HCT116 (cell line): ENCODE data around the gene THBD. TPM values are rescaled to one million over a fixed set of nuclear protein-coding genes. Genes with fewer than 3 reads are reported as not detected.
A peak's percentile ranks its signal among the peaks of the same experiment; 100 is the strongest.

Experiments
- ATAC-seq: fragments of 200-7000 bp; cut with Tn5 transposase; 2 replicates; pipeline ENCODE4 v1.9.1; 2020; ENCODE audit warnings: mild to moderate bottlenecking, moderate library complexity
- Bru-seq: library from RNA; stranded (reverse); fragments of 400-500 nt; gene quantifications from one replicate; lab custom pipeline; 2021; lab: Mats Ljungman, UMichigan
- BruChase-seq, 2 experiments: library from RNA; stranded (reverse); fragments of 400-500 nt; gene quantifications; one replicate each; lab custom pipeline; 2021; lab: Mats Ljungman, UMichigan
- BruUV-seq: library from RNA; stranded (reverse); fragments of 400-500 nt; replicated peaks from 2 replicates; lab custom pipeline; 2021; lab: Mats Ljungman, UMichigan
- CTCF ChIA-PET: fragments of 300-600 bp; sonication (Branson Sonifier 250); formaldehyde crosslinking; loops from one replicate; lab custom pipeline; 2021; ENCODE audit warnings: antibody characterized with exemption; lab: Charles Lee
- POLR2A ChIA-PET: fragments of 300-600, 350-600 bp; sonication (Branson Sonifier 250); formaldehyde crosslinking; loops from one replicate; lab custom pipeline; 2021; ENCODE audit warnings: antibody characterized with exemption; lab: Charles Lee
- RAD21 ChIA-PET, 2 experiments: fragments of 300-600 bp; sonication (Branson Sonifier 250); formaldehyde crosslinking; loops; one replicate each; lab custom pipeline; 2023; ENCODE audit warnings: low total read pairs in 2 of 2; ENCODE audit not compliant: uncharacterized antibody in 2 of 2, unreplicated experiment in 2 of 2, low non-redundant PET in 1 of 2; lab: Charles Lee
- DNase-seq: peaks from one replicate; pipeline ENCODE4 v3.0.0-alpha.2; 2010; ENCODE audit warnings: low read depth, low spot score
- H2AFZ ChIP-seq: fragments of 200-600 bp; shearing (Covaris generic), sonication (generic); 2 replicates; pipeline ENCODE4 v1.6.1; 2017; ENCODE audit warnings: low read depth, mixed run types, mixed read lengths, antibody characterized with exemption, low read length; ENCODE audit not compliant: poor library complexity, severe bottlenecking
- H3K27ac ChIP-seq: 2 replicates; pipeline ENCODE4 v1.5.1; 2012; ENCODE audit warnings: low read depth, low read length
- H3K27me3 ChIP-seq: fragments of 200-600 bp; sonication (generic); 2 replicates; pipeline ENCODE4 v1.6.1; 2016; ENCODE audit warnings: mixed run types, low read length, mixed read lengths; ENCODE audit not compliant: insufficient read depth
- H3K36me3 ChIP-seq, 2 experiments: fragments of 200-500 bp in 1 of 2; fragments of 200-600 bp in 1 of 2; sonication (Bioruptor generic) in 1 of 2; sonication (generic) in 1 of 2; 2 replicates each; pipeline versions ENCODE4 v1.5.1 to v1.6.1; 2014 to 2016; ENCODE audit warnings: low read length in 2 of 2, inconsistent platforms in 1 of 2, mixed read lengths in 1 of 2, mixed run types in 1 of 2; ENCODE audit not compliant: insufficient read depth in 2 of 2, control insufficient read depth in 1 of 2
- H3K4me1 ChIP-seq, 2 experiments: fragments of 200-600 bp in 1 of 2; sonication (generic) in 1 of 2; 2 replicates each; pipeline versions ENCODE4 v1.5.1 to v1.6.1; 2012 to 2017; ENCODE audit warnings: low read length in 2 of 2, inconsistent platforms in 1 of 2, mild to moderate bottlenecking in 1 of 2, mixed read lengths in 1 of 2, mixed run types in 1 of 2, moderate library complexity in 1 of 2; ENCODE audit not compliant: insufficient read depth in 2 of 2, control insufficient read depth in 1 of 2
- H3K4me2 ChIP-seq: fragments of 200-600 bp; sonication (generic); 2 replicates; pipeline ENCODE4 v1.6.1; 2017; ENCODE audit warnings: mixed run types, low read length, mixed read lengths
- H3K4me3 ChIP-seq, 2 experiments: fragments of 200-600 bp in 1 of 2; sonication (generic) in 1 of 2; replicated peaks in 1 of 2; 2 replicates each; pipeline ENCODE4 v1.5.1; 2011 to 2016; ENCODE audit warnings: low read length in 2 of 2, control low read depth in 1 of 2, low read depth in 1 of 2, mild to moderate bottlenecking in 1 of 2, mixed read lengths in 1 of 2, mixed run types in 1 of 2
- H3K79me2 ChIP-seq: fragments of 200-600 bp; sonication (generic); 2 replicates; pipeline ENCODE4 v1.6.1; 2017; ENCODE audit warnings: mild to moderate bottlenecking, mixed run types, low read length, moderate library complexity, mixed read lengths; ENCODE audit not compliant: insufficient read depth
- H3K9ac ChIP-seq: fragments of 200-600 bp; sonication (generic); 2 replicates; pipeline ENCODE4 v1.6.1; 2016; ENCODE audit warnings: low read length, mixed read lengths
- H3K9me2 ChIP-seq: fragments of 200-600 bp; sonication (generic), shearing (Covaris generic); 2 replicates; pipeline ENCODE4 v1.6.1; 2017; ENCODE audit warnings: mixed run types, mild to moderate bottlenecking, moderate library complexity; ENCODE audit not compliant: insufficient read depth
- H3K9me3 ChIP-seq, 2 experiments: fragments of 200-500 bp in 1 of 2; fragments of 200-600 bp in 1 of 2; sonication (Bioruptor generic) in 1 of 2; sonication (generic) in 1 of 2; 2 replicates each; pipeline ENCODE4 v1.6.1; 2014 to 2017; ENCODE audit warnings: low read length in 2 of 2, mixed read lengths in 2 of 2, inconsistent platforms in 1 of 2, low read depth in 1 of 2, mild to moderate bottlenecking in 1 of 2, mixed run types in 1 of 2, moderate library complexity in 1 of 2; ENCODE audit not compliant: control insufficient read depth in 1 of 2, insufficient read depth in 1 of 2
- H4K20me1 ChIP-seq: fragments of 200-600 bp; sonication (generic), shearing (Covaris generic); 2 replicates; pipeline ENCODE4 v1.6.1; 2017; ENCODE audit warnings: mixed run types, mild to moderate bottlenecking, moderate library complexity; ENCODE audit not compliant: insufficient read depth
- ELF1 ChIP-seq: IDR thresholded peaks from 2 replicates; pipeline ENCODE4 v1.6.1; 2012; ENCODE audit warnings: low read depth, borderline replicate concordance
- POLR2AphosphoS5 ChIP-seq: IDR thresholded peaks from 2 replicates; pipeline ENCODE4 v1.6.1; 2011; ENCODE audit warnings: mild to moderate bottlenecking, low read depth, low read length, moderate library complexity
- intact Hi-C: fragments of 100-400 bp; cut with micrococcal nuclease; formaldehyde crosslinking; loops from 2 replicates; pipeline ENCODE4 v1.10.0; 2022
- long read RNA-seq: library from polyadenylated mRNA; unstranded; transcript quantifications from one replicate; pipeline ENCODE4 v2.0.0, GENCODE V29; 2021; ENCODE audit not compliant: unreplicated experiment
- polyA plus RNA-seq: library from polyadenylated mRNA; unstranded; fragments of >200 nt; gene quantifications from 2 replicates; pipeline ENCODE4 v1.2.1, GENCODE V29; 2012; ENCODE audit warnings: missing spikeins
- total RNA-seq: library from RNA; stranded (reverse); gene quantifications from one replicate; pipeline ENCODE4 v1.2.1, GENCODE V29; 2021; ENCODE audit not compliant: unreplicated experiment
- TF ChIP-seq, protein P1 (sequence below): IDR thresholded peaks from 2 replicates; pipeline ENCODE4 v1.6.1; 2012

THBD gene, protein sequence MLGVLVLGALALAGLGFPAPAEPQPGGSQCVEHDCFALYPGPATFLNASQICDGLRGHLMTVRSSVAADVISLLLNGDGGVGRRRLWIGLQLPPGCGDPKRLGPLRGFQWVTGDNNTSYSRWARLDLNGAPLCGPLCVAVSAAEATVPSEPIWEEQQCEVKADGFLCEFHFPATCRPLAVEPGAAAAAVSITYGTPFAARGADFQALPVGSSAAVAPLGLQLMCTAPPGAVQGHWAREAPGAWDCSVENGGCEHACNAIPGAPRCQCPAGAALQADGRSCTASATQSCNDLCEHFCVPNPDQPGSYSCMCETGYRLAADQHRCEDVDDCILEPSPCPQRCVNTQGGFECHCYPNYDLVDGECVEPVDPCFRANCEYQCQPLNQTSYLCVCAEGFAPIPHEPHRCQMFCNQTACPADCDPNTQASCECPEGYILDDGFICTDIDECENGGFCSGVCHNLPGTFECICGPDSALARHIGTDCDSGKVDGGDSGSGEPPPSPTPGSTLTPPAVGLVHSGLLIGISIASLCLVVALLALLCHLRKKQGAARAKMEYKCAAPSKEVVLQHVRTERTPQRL
- total RNA-seq (0.39 TPM), Bru-seq, nascent RNA (percentile 25 among the genes with signal in this experiment), BruChase-seq, experiment 1, labeled RNA remaining after a 6-hour chase (percentile 17 among the genes with signal in this experiment), BruChase-seq, experiment 2, labeled RNA remaining after a 2-hour chase (percentile 36 among the genes with signal in this experiment)
- 0.22 and 0.31 TPM in 2 replicates for polyA plus RNA-seq
- long read RNA-seq = 0 reads

DNA sequence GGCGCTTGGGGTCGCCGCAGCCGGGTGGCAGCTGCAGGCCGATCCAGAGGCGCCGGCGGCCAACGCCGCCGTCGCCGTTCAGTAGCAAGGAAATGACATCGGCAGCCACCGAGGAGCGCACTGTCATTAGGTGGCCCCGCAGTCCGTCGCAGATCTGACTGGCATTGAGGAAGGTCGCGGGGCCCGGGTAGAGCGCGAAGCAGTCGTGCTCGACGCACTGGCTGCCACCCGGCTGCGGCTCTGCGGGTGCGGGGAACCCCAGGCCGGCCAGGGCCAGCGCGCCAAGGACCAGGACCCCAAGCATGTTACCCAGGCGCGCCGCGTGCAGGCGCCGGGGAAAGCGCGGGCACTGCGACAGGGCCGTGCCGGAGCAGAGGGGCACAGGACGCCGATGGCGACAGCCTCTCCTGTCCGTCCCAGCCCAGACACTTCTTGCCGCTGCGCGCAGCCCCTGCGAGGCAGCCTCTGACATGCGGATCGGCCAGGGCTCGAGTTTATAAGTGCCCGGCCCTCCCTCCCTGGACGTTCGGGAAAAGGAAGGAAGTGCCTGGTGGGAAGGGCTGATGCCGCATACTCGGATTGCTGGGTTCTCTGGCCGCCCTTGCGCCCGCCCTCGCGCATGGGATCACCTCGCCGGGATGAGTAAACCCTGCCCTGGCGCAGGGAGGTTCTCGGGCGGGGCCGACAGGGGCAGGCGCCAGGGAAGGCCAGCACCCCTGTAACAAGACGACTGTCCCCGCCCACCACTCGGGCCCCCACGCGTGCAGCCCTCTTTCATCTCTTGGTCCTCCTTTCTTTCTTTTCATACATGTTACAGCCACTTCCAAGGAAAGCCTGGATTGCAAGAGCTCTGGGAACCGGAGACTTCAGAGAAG is at the start of gene THBD:
TSS of gene THBD (minus strand) at position 472 of the 875 bp plus-strand sequence. CDS start at position 304, 168 bp downstream.
- POLR2A ChIA-PET = no interaction called here
- intact Hi-C loops = loop anchor here (1.0 to 10.0 kb wide), 2 partner anchors 152 to 275 kb away; no protein-coding TSS in a partner anchor
- RAD21 ChIA-PET = interaction anchor here (0.7 to 2.0 kb wide), 3 partner anchors 13 to 358 kb away, joined by 3 to 18 read pairs (median 3); no protein-coding TSS in a partner anchor

More for the DNA sequence above, at the start of gene THBD:
- peak; percentile 76 for ATAC-seq
- no peaks in the 10 kb centered on the region for H3K36me3 ChIP-seq
- peak within 1 kb of the TSS; percentile 88 for H2AFZ ChIP-seq
- peaks cover 3 to 31% of the 10 kb centered on the region in 2 experiments; a peak in 3 of 4 replicates for H3K4me1 ChIP-seq
- H3K27me3 ChIP-seq = peaks cover 8% of the 10 kb centered on the region; the same call in 1 of the 2 replicates
- peak within 1 kb of the TSS; percentile 99 for H3K4me2 ChIP-seq
- no peaks in the 10 kb centered on the region for H4K20me1 ChIP-seq
- TF ChIP-seq ELF1 = no peak
- TF ChIP-seq, protein P1, sequence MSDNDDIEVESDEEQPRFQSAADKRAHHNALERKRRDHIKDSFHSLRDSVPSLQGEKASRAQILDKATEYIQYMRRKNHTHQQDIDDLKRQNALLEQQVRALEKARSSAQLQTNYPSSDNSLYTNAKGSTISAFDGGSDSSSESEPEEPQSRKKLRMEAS = peak; percentile 26; the same call in 1 of the 2 replicates
- peak; percentile 8 for TF ChIP-seq POLR2AphosphoS5
- no TSS peak for BruUV-seq
- H3K9me3 ChIP-seq = no peaks in the 10 kb centered on the region
- H3K9me2 ChIP-seq = no peaks in the 10 kb centered on the region
- DNase-seq = no peak
- peak within 1 kb of the TSS; percentile 51 to 67 for H3K4me3 ChIP-seq
- H3K27ac ChIP-seq = no peak within 1 kb of the TSS
- no peaks in the 10 kb centered on the region for H3K79me2 ChIP-seq
- CTCF ChIA-PET = interaction anchor here (0.6 to 2.9 kb wide), 6 partner anchors 27 to 358 kb away, joined by 3 to 47 read pairs (median 6); no protein-coding TSS in a partner anchor
- H3K9ac ChIP-seq = peak within 1 kb of the TSS; percentile 57
